Measurements from ENCODE around the gene MPL.

Gene MPL

GRCh38 chr1:43337588-43337987 is at the start of gene MPL:
Gene MPL (plus strand): TSS chr1:43337818. CDS start chr1:43337849, 31 bp downstream.
- DNase-seq (ENCODE audit: low spot score) = no peak

GRCh38 chr1:43288058-43288784 is 49.4 kb upstream of the MPL start:
- DNase-seq (ENCODE audit: low spot score) = no peak

- DNase-seq (ENCODE audit: low spot score) = no peak
Measured at GRCh38 chr1:43288785-43289706, 48.6 kb upstream of the MPL start.

GRCh38 chr1:43292216-43292615 is 45.4 kb upstream of the MPL start:
- no peak for DNase-seq (ENCODE audit: low spot score)

- no peak for DNase-seq (ENCODE audit: low spot score)
Measured at GRCh38 chr1:43292679-43293078, 44.9 kb upstream of the MPL start.

GRCh38 chr1:43293176-43293575 is 44.4 kb upstream of the MPL start:
- DNase-seq (ENCODE audit: low spot score) = no peak

- no peak for DNase-seq (ENCODE audit: low spot score)
Measured at GRCh38 chr1:43293896-43294760, 43.5 kb upstream of the MPL start.

GRCh38 chr1:43294761-43295160 is 42.9 kb upstream of the MPL start:
- DNase-seq (ENCODE audit: low spot score) = no peak

- DNase-seq (ENCODE audit: low spot score) = no peak
Measured at GRCh38 chr1:43296207-43296606, 41.4 kb upstream of the MPL start.

- no peak for DNase-seq (ENCODE audit: low spot score)
Measured at GRCh38 chr1:43298055-43298454, 39.6 kb upstream of the MPL start.

GRCh38 chr1:43299101-43299500 is 38.5 kb upstream of the MPL start:
- no peak for DNase-seq (ENCODE audit: low spot score)

GRCh38 chr1:43300378-43301094 is 37.1 kb upstream of the MPL start, which contains the start of gene TIE1:
Gene TIE1 (plus strand): TSS chr1:43300982. CDS start chr1:43301072, 90 bp downstream.
- no peak for DNase-seq (ENCODE audit: low spot score)

- no peak for DNase-seq (ENCODE audit: low spot score)
Measured at GRCh38 chr1:43302201-43302600, 35.4 kb upstream of the MPL start.

GRCh38 chr1:43302721-43303470 is 34.7 kb upstream of the MPL start:
- DNase-seq (ENCODE audit: low spot score) = peak; percentile 77

- no peak for DNase-seq (ENCODE audit: low spot score)
Measured at GRCh38 chr1:43303471-43304313, 33.9 kb upstream of the MPL start.

GRCh38 chr1:43304314-43304681 is 33.3 kb upstream of the MPL start:
- DNase-seq (ENCODE audit: low spot score) = no peak

GRCh38 chr1:43304771-43305300 is 32.8 kb upstream of the MPL start:
- DNase-seq (ENCODE audit: low spot score) = no peak

- no peak for DNase-seq (ENCODE audit: low spot score)
Measured at GRCh38 chr1:43305461-43305860, 32.2 kb upstream of the MPL start.

GRCh38 chr1:43305926-43306687 is 31.5 kb upstream of the MPL start:
- no peak for DNase-seq (ENCODE audit: low spot score)

Data from HuH-7 (cell line).